SK-N-SH (cell line): ENCODE results near the gene SENP5. TPM values are rescaled to one million over a fixed set of nuclear protein-coding genes. Genes with fewer than 3 reads are reported as not detected.
"Not testable (repeated sequence)": the region's sequence is repeated elsewhere in the genome, so short reads cannot be mapped to it uniquely, and the experiment has no call there.

Experiments used
- CTCF ChIA-PET: fragments of 300-600, 350-600 bp; formaldehyde crosslinking; extraction: SDS; loops from one replicate; lab custom pipeline; 2021; lab: Yijun Ruan, JAX
- POLR2A ChIA-PET: fragments of 350-600 bp; sonication (Branson Sonifier 250); formaldehyde crosslinking; extraction: SDS; loops from one replicate; lab custom pipeline; 2020; ENCODE audit warnings: antibody characterized with exemption, inconsistent platforms; lab: Yijun Ruan, JAX
- DNase-seq: peaks from one replicate; pipeline ENCODE4 v3.0.0; 2012
- H2AFZ ChIP-seq: fragments of 200-600 bp; sonication (generic); 2 replicates; pipeline ENCODE4 v1.8.1; 2016; ENCODE audit warnings: antibody characterized with exemption, mild to moderate bottlenecking, low read depth
- H3F3A ChIP-seq: fragments of 200-600 bp; sonication (generic); replicated peaks from 2 replicates; pipeline ENCODE3; 2016; ENCODE audit warnings: antibody characterized with exemption, mild to moderate bottlenecking; ENCODE audit not compliant: insufficient read depth
- H3K27ac ChIP-seq, 2 experiments: fragments of 200-500 bp in 1 of 2; fragments of 200-600 bp in 1 of 2; sonication (Bioruptor generic) in 1 of 2; sonication (generic), shearing (Covaris generic) in 1 of 2; 2 replicates each; pipeline versions ENCODE4 v1.5.1 to v1.6.1; 2014 to 2016; ENCODE audit warnings: low read depth in 2 of 2, inconsistent platforms in 1 of 2, low read length in 1 of 2, mild to moderate bottlenecking in 1 of 2, mixed read lengths in 1 of 2
- H3K27me3 ChIP-seq: fragments of 200-600 bp; sonication (generic), shearing (Covaris generic); 2 replicates; pipeline ENCODE4 v1.6.1; 2016; ENCODE audit warnings: mixed run types; ENCODE audit not compliant: insufficient read depth
- H3K36me3 ChIP-seq, 2 experiments: fragments of 200-500 bp in 1 of 2; fragments of 200-600 bp in 1 of 2; sonication (Bioruptor generic) in 1 of 2; sonication (generic) in 1 of 2; replicated peaks in 1 of 2; 2 replicates each; pipeline versions ENCODE3 to v1.5.1; 2014 to 2016; ENCODE audit warnings: low read length in 1 of 2, mild to moderate bottlenecking in 1 of 2; ENCODE audit not compliant: insufficient read depth in 2 of 2, control insufficient read depth in 1 of 2
- H3K4me1 ChIP-seq, 2 experiments: fragments of 200-500 bp in 1 of 2; fragments of 200-600 bp in 1 of 2; sonication (Bioruptor generic) in 1 of 2; sonication (generic), shearing (Covaris generic) in 1 of 2; 2 replicates each; pipeline versions ENCODE4 v1.5.1 to v1.6.1; 2014 to 2016; ENCODE audit warnings: low read depth in 1 of 2, low read length in 1 of 2, mixed run types in 1 of 2; ENCODE audit not compliant: insufficient read depth in 2 of 2, control insufficient read depth in 1 of 2
- H3K4me2 ChIP-seq: fragments of 200-600 bp; sonication (generic), shearing (Covaris generic); 2 replicates; pipeline ENCODE4 v1.6.1; 2017; ENCODE audit warnings: mixed run types
- H3K4me3 ChIP-seq, 2 experiments: fragments of 200-500 bp in 1 of 2; fragments of 200-600 bp in 1 of 2; sonication (Bioruptor generic) in 1 of 2; sonication (generic), shearing (Covaris generic) in 1 of 2; 2 replicates each; pipeline versions ENCODE4 v1.5.1 to v1.8.1; 2014 to 2016; ENCODE audit warnings: low read depth in 2 of 2, inconsistent platforms in 1 of 2, low read length in 1 of 2, mild to moderate bottlenecking in 1 of 2, mixed read lengths in 1 of 2, moderate library complexity in 1 of 2
- H3K79me2 ChIP-seq: fragments of 200-600 bp; sonication (generic); 2 replicates; pipeline ENCODE4 v1.8.1; 2017; ENCODE audit warnings: mild to moderate bottlenecking; ENCODE audit not compliant: insufficient read depth
- H3K9ac ChIP-seq: fragments of 200-600 bp; sonication (generic); 2 replicates; pipeline ENCODE4 v1.6.1; 2017; ENCODE audit warnings: mixed run types
- H3K9me2 ChIP-seq: fragments of 200-600 bp; sonication (generic); 2 replicates; pipeline ENCODE4 v1.6.1; 2017; ENCODE audit warnings: mixed run types
- H3K9me3 ChIP-seq: fragments of 200-600 bp; sonication (generic); 2 replicates; pipeline ENCODE4 v1.6.1; 2017; ENCODE audit warnings: mixed run types, mild to moderate bottlenecking, moderate library complexity
- H4K20me1 ChIP-seq: fragments of 200-600 bp; sonication (generic); 2 replicates; pipeline ENCODE4 v1.6.1; 2017; ENCODE audit warnings: mild to moderate bottlenecking, mixed run types; ENCODE audit not compliant: insufficient read depth
- CHD2 ChIP-seq: fragments of 150-350 bp; IDR thresholded peaks from 2 replicates; pipeline ENCODE4 v1.6.1; 2018; ENCODE audit warnings: low read length; ENCODE audit not compliant: partially characterized antibody
- CTCF ChIP-seq: fragments of 200-600 bp; sonication (generic); IDR thresholded peaks from 2 replicates; pipeline ENCODE4 v1.6.1; 2017; ENCODE audit warnings: antibody characterized with exemption, mild to moderate bottlenecking, moderate library complexity
- JUND ChIP-seq: IDR thresholded peaks from 2 replicates; pipeline ENCODE4 v1.4.0; 2012
- MXI1 ChIP-seq: IDR thresholded peaks from 2 replicates; pipeline ENCODE4 v1.6.1; 2012; ENCODE audit warnings: mild to moderate bottlenecking, low read depth, low read length, improper control_type of control experiment
- NRF1 ChIP-seq: IDR thresholded peaks from 2 replicates; pipeline ENCODE4 v1.6.1; 2012; ENCODE audit warnings: low read depth, mild to moderate bottlenecking, low read length
- POLR2AphosphoS5 ChIP-seq: IDR thresholded peaks from 2 replicates; pipeline ENCODE4 v1.6.1; 2012; ENCODE audit warnings: low read depth, low read length
- REST ChIP-seq: IDR thresholded peaks from 2 replicates; pipeline ENCODE4 v1.6.1; 2012; ENCODE audit warnings: mild to moderate bottlenecking, low read depth, low read length, moderate library complexity
- USF1 ChIP-seq: IDR thresholded peaks from 2 replicates; pipeline ENCODE4 v1.4.0; 2012; ENCODE audit warnings: low read depth, borderline replicate concordance
- ZBTB33 ChIP-seq: IDR thresholded peaks from 2 replicates; pipeline ENCODE4 v1.4.0; 2012; ENCODE audit warnings: low read depth, borderline replicate concordance
- WGBS: methylation state at CpG from one replicate; pipeline ENCODE4 v1.1.6; 2017; ENCODE audit warnings: low lambda C conversion rate; 5-methylcytosine and 5-hydroxymethylcytosine counted together
- polyA plus RNA-seq, 3 experiments: library from polyadenylated mRNA; depleted of rRNA; stranded (reverse); fragments of >200 nt; gene quantifications; 2 replicates each; pipeline ENCODE4 v1.2.3, GENCODE V29; 2012

The SENP5 gene
- polyA plus RNA-seq, 1 of the 3 experiments (the other 2 are of a cell fraction) = 7.5 TPM

GRCh38 chr3:196821806-196822355, 45.8 kb upstream of the SENP5 start (continued):
- no peak for TF ChIP-seq REST
- no peak for TF ChIP-seq USF1
- no peak for TF ChIP-seq POLR2AphosphoS5
- no peak for TF ChIP-seq ZBTB33

GRCh38 chr3:196829651-196830050, 38.1 kb upstream of the SENP5 start:
- CTCF ChIA-PET, H3K4me1 ChIP-seq, POLR2A ChIA-PET, H3K27me3 ChIP-seq, H3K9me3 ChIP-seq, H3K4me2 ChIP-seq, H3K79me2 ChIP-seq, DNase-seq, H3K27ac ChIP-seq, H3K9me2 ChIP-seq, H4K20me1 ChIP-seq, H3K9ac ChIP-seq, H3K4me3 ChIP-seq, H3F3A ChIP-seq, H2AFZ ChIP-seq: not testable (repeated sequence)
- WGBS = 95% methylated on average over 3 of the region's 3 CpGs
- H3K36me3 ChIP-seq = peaks cover 28 to 47% of the 10 kb centered on the region in 2 experiments

GRCh38 chr3:196835086-196835485, 32.6 kb upstream of the SENP5 start:
- Histone ChIP-seq H3K9ac (no peak overlapping the region), H3F3A (peaks cover 8% of the 10 kb centered on the region), H3K27ac (no peak overlapping the region), H3K4me3 (no peak overlapping the region), H3K4me2 (no peak overlapping the region), H3K9me3 (no peaks in the 10 kb centered on the region), H3K9me2 (no peaks in the 10 kb centered on the region), H3K79me2 (no peaks in the 10 kb centered on the region), H3K4me1 (no peaks in the 10 kb centered on the region), H3K36me3 (peaks cover 17 to 22% of the 10 kb centered on the region in 2 experiments), H4K20me1 (no peaks in the 10 kb centered on the region), H3K27me3 (no peaks in the 10 kb centered on the region), H2AFZ (no peak overlapping the region)
- ChIA-PET CTCF (interaction anchor here (0.9 to 1.2 kb wide), 3 partner anchors 32 to 194 kb away, joined by 3 to 4 read pairs (median 3); partner anchors contain the start of gene MELTF), POLR2A (no interaction called here)
- WGBS = 75% methylated on average over 8 of the region's 8 CpGs
- DNase-seq = no peak
- TF ChIP-seq JUND (no peak), NRF1 (no peak), CHD2 (no peak), MXI1 (no peak), CTCF (no peak), USF1 (no peak)

GRCh38 chr3:196836626-196837025, 31.1 kb upstream of the SENP5 start:
- H3K9me2 ChIP-seq, DNase-seq, H3F3A ChIP-seq, H3K36me3 ChIP-seq, H3K27me3 ChIP-seq, H3K9ac ChIP-seq, H3K79me2 ChIP-seq, H3K9me3 ChIP-seq, H4K20me1 ChIP-seq, H3K4me2 ChIP-seq, POLR2A ChIA-PET, H2AFZ ChIP-seq, H3K4me3 ChIP-seq, H3K4me1 ChIP-seq, H3K27ac ChIP-seq: not testable (repeated sequence)
- 92% methylated on average over 1 of the region's 1 CpG for WGBS
- CTCF ChIA-PET = interaction anchor here (1.0 to 2.2 kb wide), 5 partner anchors 16 to 134 kb away, joined by 3 to 12 read pairs (median 4); partner anchors contain the start of gene NCBP2
